ENCODE results near the gene FBLN2.
A peak's percentile ranks its signal among the peaks of the same experiment; 100 is the strongest.

Gene FBLN2

DNA sequence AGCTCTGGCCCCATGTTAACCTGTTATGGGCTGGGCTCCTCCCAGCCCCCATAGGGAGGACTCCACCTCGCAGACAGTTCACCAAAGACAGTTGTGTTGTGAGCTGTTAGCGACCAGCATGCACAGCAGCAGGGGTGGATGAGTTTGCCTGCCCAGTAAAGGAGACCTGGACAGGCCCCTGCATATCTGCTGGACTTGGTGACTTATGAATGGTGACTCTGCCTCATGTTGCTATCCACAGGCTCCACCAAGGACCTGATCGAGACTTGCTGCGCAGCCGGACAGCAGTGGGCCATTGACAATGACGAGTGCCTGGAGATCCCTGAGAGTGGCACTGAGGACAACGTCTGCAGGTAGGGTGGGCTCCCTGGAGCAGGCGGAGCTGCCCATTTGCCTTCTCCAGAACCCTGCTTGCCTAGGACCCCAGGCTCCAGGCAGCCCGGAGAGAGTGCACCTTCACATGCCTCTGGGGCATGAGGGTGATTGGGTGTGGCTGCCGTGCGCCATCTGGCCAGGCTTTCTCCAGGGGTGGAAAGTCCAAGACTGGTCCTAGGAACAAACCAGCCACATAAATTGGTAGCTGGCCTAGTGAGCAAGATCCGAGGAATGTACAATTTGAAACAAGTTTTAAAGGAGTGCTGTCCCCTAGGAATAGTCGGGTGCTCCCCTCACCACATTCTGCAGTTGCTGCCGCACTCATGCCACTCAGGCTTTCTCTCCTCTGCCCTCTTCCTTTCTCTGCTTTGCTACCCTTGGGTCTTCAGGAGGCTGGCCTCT, 59.1 kb downstream of the FBLN2 start:
- Histone ChIP-seq H3K36me3 (ENCODE audit: control insufficient read depth in 5 of 5, insufficient read depth in 5 of 5, low read length in 5 of 5) (peaks cover 0 to 30% (median 9%) of the 10 kb centered on the region in 5 donors), H3K27me3 (ENCODE audit: control insufficient read depth in 5 of 5, insufficient read depth in 4 of 5, low read length in 5 of 5) (no peaks in the 10 kb centered on the region), H3K9ac (ENCODE audit: low read length in 5 of 5) (no peak overlapping the region), H3K27ac (ENCODE audit: low read depth, low read length) (no peak overlapping the region), H3K4me1 (ENCODE audit: control insufficient read depth in 5 of 5, insufficient read depth in 5 of 5, low read length in 5 of 5) (peaks cover 0 to 19% (median 15%) of the 10 kb centered on the region in 5 donors), H3K9me3 (ENCODE audit: control insufficient read depth in 5 of 5, low read length in 5 of 5) (peaks cover 0 to 3% (median 0%) of the 10 kb centered on the region in 5 donors), H3K4me3 (ENCODE audit: low read depth in 1 of 5, low read length in 5 of 5) (no peak overlapping the region)

GRCh38 chr3:13608969-13609725, 60.2 kb downstream of the FBLN2 start:
- H3K27ac ChIP-seq (ENCODE audit: low read depth, low read length): no peak overlapping the region
- no peak overlapping the region for H3K4me3 ChIP-seq (ENCODE audit: low read depth in 1 of 5, low read length in 5 of 5)
- no peaks in the 10 kb centered on the region for H3K27me3 ChIP-seq (ENCODE audit: control insufficient read depth in 5 of 5, insufficient read depth in 4 of 5, low read length in 5 of 5)
- peaks cover 0 to 28% (median 23%) of the 10 kb centered on the region in 5 donors for H3K4me1 ChIP-seq (ENCODE audit: control insufficient read depth in 5 of 5, insufficient read depth in 5 of 5, low read length in 5 of 5)
- peaks cover 0 to 3% (median 0%) of the 10 kb centered on the region in 5 donors for H3K9me3 ChIP-seq (ENCODE audit: control insufficient read depth in 5 of 5, low read length in 5 of 5)
- H3K9ac ChIP-seq (ENCODE audit: low read length in 5 of 5): no peak overlapping the region
- peaks cover 0 to 35% (median 14%) of the 10 kb centered on the region in 5 donors for H3K36me3 ChIP-seq (ENCODE audit: control insufficient read depth in 5 of 5, insufficient read depth in 5 of 5, low read length in 5 of 5)

DNA sequence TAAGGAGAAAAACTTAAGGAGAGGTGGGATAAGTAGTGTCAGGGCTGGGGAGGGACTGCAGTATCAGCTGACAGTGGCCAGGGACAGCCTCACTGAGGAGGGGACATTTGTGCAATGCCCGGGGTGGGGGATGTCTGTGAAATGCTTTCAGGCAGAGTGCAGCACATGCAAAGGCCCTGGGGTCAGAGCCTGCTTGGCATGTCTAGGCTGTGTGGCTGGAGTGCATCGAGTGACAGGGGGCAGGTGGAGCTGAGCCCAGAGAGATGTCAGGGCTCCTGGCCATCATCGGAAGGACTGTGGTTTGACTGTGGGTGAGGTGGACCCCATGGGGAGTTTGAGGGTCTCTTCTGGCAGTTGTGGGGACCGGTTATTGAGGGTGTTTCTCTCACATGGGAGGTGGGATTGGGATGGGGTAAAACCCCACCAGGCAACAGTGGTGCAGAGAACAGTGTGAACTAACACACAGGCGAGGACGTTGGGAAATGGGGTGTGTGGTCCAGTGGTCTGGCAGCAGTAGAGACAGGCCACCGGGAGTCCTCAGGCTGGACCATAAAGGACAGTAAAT, 61.2 kb downstream of the FBLN2 start:
- Histone ChIP-seq H3K36me3 (ENCODE audit: control insufficient read depth in 5 of 5, insufficient read depth in 5 of 5, low read length in 5 of 5) (peaks cover 0 to 44% (median 24%) of the 10 kb centered on the region in 5 donors), H3K4me3 (ENCODE audit: low read depth in 1 of 5, low read length in 5 of 5) (no peak overlapping the region), H3K27ac (ENCODE audit: low read depth, low read length) (no peak overlapping the region), H3K9ac (ENCODE audit: low read length in 5 of 5) (no peak overlapping the region), H3K27me3 (ENCODE audit: control insufficient read depth in 5 of 5, insufficient read depth in 4 of 5, low read length in 5 of 5) (no peaks in the 10 kb centered on the region), H3K4me1 (ENCODE audit: control insufficient read depth in 5 of 5, insufficient read depth in 5 of 5, low read length in 5 of 5) (peaks cover 0 to 29% (median 23%) of the 10 kb centered on the region in 5 donors), H3K9me3 (ENCODE audit: control insufficient read depth in 5 of 5, low read length in 5 of 5) (peaks cover 0 to 3% (median 0%) of the 10 kb centered on the region in 5 donors)

DNA sequence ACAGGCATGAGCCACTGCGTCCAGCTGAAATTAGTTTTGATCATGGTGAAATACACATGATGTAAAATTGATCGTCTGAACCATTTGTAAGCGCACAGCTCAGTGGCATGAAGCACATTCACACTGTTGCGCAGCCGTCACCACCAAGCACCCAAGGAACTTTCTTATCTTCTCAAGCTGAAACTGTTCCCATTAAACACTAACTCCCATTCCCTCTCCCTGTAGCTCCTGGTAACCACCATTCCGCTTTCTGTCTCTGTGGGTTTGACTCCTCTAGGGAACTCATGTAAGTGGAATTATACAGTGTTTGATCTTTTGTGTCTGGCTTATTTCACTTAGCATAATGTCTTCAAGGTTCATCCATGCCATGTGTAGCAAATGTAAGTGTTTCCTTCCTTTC, 62.3 kb downstream of the FBLN2 start:
- Histone ChIP-seq H3K9me3 (ENCODE audit: control insufficient read depth in 5 of 5, low read length in 5 of 5) (peaks cover 0 to 3% (median 0%) of the 10 kb centered on the region in 5 donors), H3K4me1 (ENCODE audit: control insufficient read depth in 5 of 5, insufficient read depth in 5 of 5, low read length in 5 of 5) (peaks cover 0 to 29% (median 23%) of the 10 kb centered on the region in 5 donors), H3K27me3 (ENCODE audit: control insufficient read depth in 5 of 5, insufficient read depth in 4 of 5, low read length in 5 of 5) (no peaks in the 10 kb centered on the region), H3K4me3 (ENCODE audit: low read depth in 1 of 5, low read length in 5 of 5) (no peak overlapping the region), H3K36me3 (ENCODE audit: control insufficient read depth in 5 of 5, insufficient read depth in 5 of 5, low read length in 5 of 5) (peaks cover 0 to 53% (median 35%) of the 10 kb centered on the region in 5 donors), H3K9ac (ENCODE audit: low read length in 5 of 5) (no peak overlapping the region), H3K27ac (ENCODE audit: low read depth, low read length) (peak overlapping the region; percentile 62)

DNA sequence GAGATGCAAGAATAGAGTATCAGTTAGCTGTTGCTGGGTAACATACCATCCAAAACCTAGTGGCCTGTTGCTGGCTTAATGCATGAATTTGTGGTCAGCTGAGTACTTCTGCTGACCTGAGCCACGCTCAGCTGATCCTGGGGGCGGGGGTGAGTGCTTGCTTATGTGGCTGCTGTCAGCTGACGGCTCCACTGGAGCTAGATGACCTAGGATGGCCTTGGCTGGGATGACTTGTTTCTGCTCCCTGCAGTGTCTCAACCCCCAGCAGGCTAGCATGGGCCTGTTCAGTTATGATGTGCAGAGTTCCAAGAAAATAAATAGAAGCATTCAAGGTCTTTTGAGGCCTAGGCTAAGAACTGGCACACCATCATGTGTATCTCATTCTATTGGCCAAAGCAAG, 63.9 kb downstream of the FBLN2 start:
- Histone ChIP-seq H3K36me3 (ENCODE audit: control insufficient read depth in 5 of 5, insufficient read depth in 5 of 5, low read length in 5 of 5) (peaks cover 0 to 66% (median 46%) of the 10 kb centered on the region in 5 donors), H3K27ac (ENCODE audit: low read depth, low read length) (peak overlapping the region; percentile 69), H3K9me3 (ENCODE audit: control insufficient read depth in 5 of 5, low read length in 5 of 5) (peaks cover 0 to 3% (median 0%) of the 10 kb centered on the region in 5 donors), H3K27me3 (ENCODE audit: control insufficient read depth in 5 of 5, insufficient read depth in 4 of 5, low read length in 5 of 5) (no peaks in the 10 kb centered on the region), H3K4me3 (ENCODE audit: low read depth in 1 of 5, low read length in 5 of 5) (no peak overlapping the region), H3K4me1 (ENCODE audit: control insufficient read depth in 5 of 5, insufficient read depth in 5 of 5, low read length in 5 of 5) (peaks cover 0 to 26% (median 21%) of the 10 kb centered on the region in 5 donors), H3K9ac (ENCODE audit: low read length in 5 of 5) (no peak overlapping the region)

- Histone ChIP-seq H3K27ac (ENCODE audit: low read depth, low read length) (peak overlapping the region; percentile 69), H3K4me1 (ENCODE audit: control insufficient read depth in 5 of 5, insufficient read depth in 5 of 5, low read length in 5 of 5) (peaks cover 0 to 18% (median 13%) of the 10 kb centered on the region in 5 donors), H3K4me3 (ENCODE audit: low read depth in 1 of 5, low read length in 5 of 5) (no peak overlapping the region), H3K27me3 (ENCODE audit: control insufficient read depth in 5 of 5, insufficient read depth in 4 of 5, low read length in 5 of 5) (no peaks in the 10 kb centered on the region), H3K9ac (ENCODE audit: low read length in 5 of 5) (no peak overlapping the region), H3K36me3 (ENCODE audit: control insufficient read depth in 5 of 5, insufficient read depth in 5 of 5, low read length in 5 of 5) (peaks cover 0 to 69% (median 49%) of the 10 kb centered on the region in 5 donors), H3K9me3 (ENCODE audit: control insufficient read depth in 5 of 5, low read length in 5 of 5) (peaks cover 0 to 3% (median 0%) of the 10 kb centered on the region in 5 donors)
Observed at GRCh38 chr3:13613343-13614190, 64.6 kb downstream of the FBLN2 start.

DNA sequence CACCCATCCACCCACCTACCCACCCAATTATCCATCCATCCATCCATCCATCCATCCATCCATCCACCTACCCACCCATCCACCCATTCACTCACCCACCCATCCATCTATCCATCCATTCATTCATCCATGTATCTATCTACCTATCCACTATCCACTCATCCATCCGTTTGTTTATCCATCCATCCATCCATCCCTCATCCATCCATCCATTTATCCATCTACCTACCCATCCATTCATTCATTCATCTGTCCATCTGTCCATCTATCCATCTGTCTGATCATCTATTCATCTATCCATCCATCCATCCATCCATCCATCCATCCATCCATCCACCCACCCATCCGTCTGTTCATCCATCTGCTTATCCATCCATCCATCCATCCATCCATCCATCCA, 65.7 kb downstream of the FBLN2 start:
- no peak overlapping the region for H3K9ac ChIP-seq (ENCODE audit: low read length in 5 of 5)
- no peak overlapping the region for H3K4me3 ChIP-seq (ENCODE audit: low read depth in 1 of 5, low read length in 5 of 5)
- peaks cover 0 to 3% (median 0%) of the 10 kb centered on the region in 5 donors for H3K9me3 ChIP-seq (ENCODE audit: control insufficient read depth in 5 of 5, low read length in 5 of 5)
- no peaks in the 10 kb centered on the region for H3K27me3 ChIP-seq (ENCODE audit: control insufficient read depth in 5 of 5, insufficient read depth in 4 of 5, low read length in 5 of 5)
- H3K27ac ChIP-seq (ENCODE audit: low read depth, low read length): no peak overlapping the region
- peaks cover 0 to 15% (median 11%) of the 10 kb centered on the region in 5 donors for H3K4me1 ChIP-seq (ENCODE audit: control insufficient read depth in 5 of 5, insufficient read depth in 5 of 5, low read length in 5 of 5)
- H3K36me3 ChIP-seq (ENCODE audit: control insufficient read depth in 5 of 5, insufficient read depth in 5 of 5, low read length in 5 of 5): peaks cover 0 to 72% (median 54%) of the 10 kb centered on the region in 5 donors

- no peak overlapping the region for H3K9ac ChIP-seq (ENCODE audit: low read length in 5 of 5)
- no peaks in the 10 kb centered on the region for H3K27me3 ChIP-seq (ENCODE audit: control insufficient read depth in 5 of 5, insufficient read depth in 4 of 5, low read length in 5 of 5)
- H3K9me3 ChIP-seq (ENCODE audit: control insufficient read depth in 5 of 5, low read length in 5 of 5): peaks cover 0 to 3% (median 0%) of the 10 kb centered on the region in 5 donors
- H3K36me3 ChIP-seq (ENCODE audit: control insufficient read depth in 5 of 5, insufficient read depth in 5 of 5, low read length in 5 of 5): peaks cover 0 to 72% (median 57%) of the 10 kb centered on the region in 5 donors
- H3K4me1 ChIP-seq (ENCODE audit: control insufficient read depth in 5 of 5, insufficient read depth in 5 of 5, low read length in 5 of 5): peaks cover 0 to 15% (median 11%) of the 10 kb centered on the region in 5 donors
- no peak overlapping the region for H3K27ac ChIP-seq (ENCODE audit: low read depth, low read length)
- H3K4me3 ChIP-seq (ENCODE audit: low read depth in 1 of 5, low read length in 5 of 5): no peak overlapping the region
Observed at GRCh38 chr3:13615019-13615528, 66.1 kb downstream of the FBLN2 start.

DNA sequence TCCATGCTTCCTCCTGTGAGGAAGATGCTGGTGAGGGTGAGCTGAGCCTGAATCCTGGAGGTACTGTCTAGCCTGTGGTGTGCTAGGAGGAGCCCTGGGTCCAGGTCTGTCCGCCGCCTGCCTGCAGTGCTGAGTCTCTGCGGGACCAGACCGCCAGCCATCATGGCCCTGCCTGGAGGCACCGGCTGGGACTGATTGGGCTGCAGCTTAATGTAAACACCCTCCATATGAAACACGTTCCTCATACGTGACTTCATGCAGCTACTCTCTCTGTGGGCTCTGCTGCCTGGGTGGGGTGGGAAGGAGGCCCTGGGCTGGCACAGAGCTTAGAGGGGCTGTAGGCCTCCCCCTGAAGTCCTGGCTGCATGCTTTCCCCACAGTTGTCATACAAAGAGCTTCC, 67.4 kb downstream of the FBLN2 start:
- peaks cover 0 to 77% (median 70%) of the 10 kb centered on the region in 5 donors for H3K36me3 ChIP-seq (ENCODE audit: control insufficient read depth in 5 of 5, insufficient read depth in 5 of 5, low read length in 5 of 5)
- no peak overlapping the region for H3K9ac ChIP-seq (ENCODE audit: low read length in 5 of 5)
- no peaks in the 10 kb centered on the region for H3K27me3 ChIP-seq (ENCODE audit: control insufficient read depth in 5 of 5, insufficient read depth in 4 of 5, low read length in 5 of 5)
- H3K27ac ChIP-seq (ENCODE audit: low read depth, low read length): no peak overlapping the region
- H3K4me1 ChIP-seq (ENCODE audit: control insufficient read depth in 5 of 5, insufficient read depth in 5 of 5, low read length in 5 of 5): peaks cover 0 to 15% (median 11%) of the 10 kb centered on the region in 5 donors
- no peak overlapping the region for H3K4me3 ChIP-seq (ENCODE audit: low read depth in 1 of 5, low read length in 5 of 5)
- H3K9me3 ChIP-seq (ENCODE audit: control insufficient read depth in 5 of 5, low read length in 5 of 5): peaks cover 0 to 3% (median 0%) of the 10 kb centered on the region in 5 donors
